ENCODE results near the gene CHKB.

DNA sequence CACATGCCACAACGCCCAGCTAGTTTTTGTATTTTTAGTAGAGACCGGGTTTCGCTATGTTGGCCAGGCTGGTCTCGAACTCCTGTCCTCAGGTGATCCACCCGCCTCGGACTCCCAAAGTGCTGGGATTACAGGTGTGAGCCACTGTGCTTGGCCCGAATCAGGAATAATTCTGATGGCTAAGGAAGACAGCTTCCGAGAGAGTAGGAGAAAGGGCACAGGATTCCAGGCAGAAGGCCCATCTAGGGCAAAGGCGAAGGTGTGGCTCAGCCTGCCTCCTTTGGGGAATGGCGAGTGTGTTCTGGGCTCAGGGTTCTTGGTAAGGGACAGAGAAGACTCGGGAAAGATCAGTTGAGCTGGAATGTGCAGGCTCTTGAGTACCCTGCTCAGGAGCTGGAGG, 18.4 kb downstream of the CHKB start:
- TF ChIP-seq, protein P1, sequence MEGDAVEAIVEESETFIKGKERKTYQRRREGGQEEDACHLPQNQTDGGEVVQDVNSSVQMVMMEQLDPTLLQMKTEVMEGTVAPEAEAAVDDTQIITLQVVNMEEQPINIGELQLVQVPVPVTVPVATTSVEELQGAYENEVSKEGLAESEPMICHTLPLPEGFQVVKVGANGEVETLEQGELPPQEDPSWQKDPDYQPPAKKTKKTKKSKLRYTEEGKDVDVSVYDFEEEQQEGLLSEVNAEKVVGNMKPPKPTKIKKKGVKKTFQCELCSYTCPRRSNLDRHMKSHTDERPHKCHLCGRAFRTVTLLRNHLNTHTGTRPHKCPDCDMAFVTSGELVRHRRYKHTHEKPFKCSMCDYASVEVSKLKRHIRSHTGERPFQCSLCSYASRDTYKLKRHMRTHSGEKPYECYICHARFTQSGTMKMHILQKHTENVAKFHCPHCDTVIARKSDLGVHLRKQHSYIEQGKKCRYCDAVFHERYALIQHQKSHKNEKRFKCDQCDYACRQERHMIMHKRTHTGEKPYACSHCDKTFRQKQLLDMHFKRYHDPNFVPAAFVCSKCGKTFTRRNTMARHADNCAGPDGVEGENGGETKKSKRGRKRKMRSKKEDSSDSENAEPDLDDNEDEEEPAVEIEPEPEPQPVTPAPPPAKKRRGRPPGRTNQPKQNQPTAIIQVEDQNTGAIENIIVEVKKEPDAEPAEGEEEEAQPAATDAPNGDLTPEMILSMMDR (conservative IDR thresholded peaks at IDR 0.05 in 1 of 2, IDR thresholded peaks at IDR 0.05 in 1 of 2; ENCODE audit: low read depth in 1 of 2, low read length in 2 of 2), result no peak
- TF ChIP-seq EZH2 (IDR thresholded peaks at IDR 0.05; ENCODE audit: low read length, missing control alignments), result no peak

Measured in fibroblast of lung (primary cell).